H1 (cell line): Measurements from ENCODE around the gene KRT85. TPM values are rescaled to one million over a fixed set of nuclear protein-coding genes. Genes with fewer than 3 reads are reported as not detected.
A peak's percentile ranks its signal among the peaks of the same experiment; 100 is the strongest.

Experiments
- CTCF ChIA-PET: fragments of 300-600 bp; sonication (Branson Sonifier 250); formaldehyde crosslinking; loops from one replicate; lab custom pipeline; 2021; ENCODE audit not compliant: partially characterized antibody; lab: Charles Lee
- POLR2A ChIA-PET: fragments of 300-600 bp; sonication (Branson Sonifier 250); formaldehyde crosslinking; loops from one replicate; lab custom pipeline; 2021; ENCODE audit warnings: inconsistent platforms; ENCODE audit not compliant: partially characterized antibody; lab: Charles Lee
- DNase-seq, 2 experiments: peaks; one replicate each; pipeline versions ENCODE4 v3.0.0 to v3.0.0-alpha.2; 2010 to 2022; ENCODE audit warnings: low spot score in 2 of 2, low read depth in 1 of 2, mixed read lengths in 1 of 2
- FAIRE-seq: peaks from 2 replicates; lab custom pipeline; 2011; peaks lifted over from hg19 to GRCh38; lab: Jason Lieb, UNC
- H2AFZ ChIP-seq: 2 replicates; pipeline ENCODE4 v1.8.1; 2012; ENCODE audit warnings: low read length, inconsistent platforms
- H2AK5ac ChIP-seq: 2 replicates; pipeline ENCODE4 v1.6.1; 2013; ENCODE audit warnings: low read depth, low read length
- H2BK120ac ChIP-seq: replicated peaks from 2 replicates; pipeline ENCODE3; 2013; ENCODE audit warnings: low read depth, low read length, inconsistent platforms
- H2BK12ac ChIP-seq: 2 replicates; pipeline ENCODE4 v1.6.1; 2013; ENCODE audit warnings: low read depth, low read length
- H2BK15ac ChIP-seq: 2 replicates; pipeline ENCODE4 v1.6.1; 2013; ENCODE audit warnings: low read length
- H2BK20ac ChIP-seq: 2 replicates; pipeline ENCODE4 v1.6.1; 2013; ENCODE audit warnings: low read length
- H2BK5ac ChIP-seq: 2 replicates; pipeline ENCODE4 v1.6.1; 2013; ENCODE audit warnings: low read depth, low read length
- H3K14ac ChIP-seq: 2 replicates; pipeline ENCODE4 v1.6.1; 2013; ENCODE audit warnings: inconsistent platforms; ENCODE audit not compliant: insufficient read length
- H3K18ac ChIP-seq: 2 replicates; pipeline ENCODE4 v1.6.1; 2013; ENCODE audit warnings: low read length; ENCODE audit errors: extremely low read depth
- H3K23ac ChIP-seq: 2 replicates; pipeline ENCODE4 v1.6.1; 2013; ENCODE audit warnings: inconsistent platforms; ENCODE audit not compliant: insufficient read length
- H3K23me2 ChIP-seq: 2 replicates; pipeline ENCODE4 v1.6.1; 2013; ENCODE audit warnings: low read depth, low read length
- H3K27ac ChIP-seq: 2 replicates; pipeline ENCODE4 v1.6.1; 2011; ENCODE audit warnings: low read depth, low read length, inconsistent platforms
- H3K27me3 ChIP-seq, 4 experiments: replicated peaks in 1 of 4; 1 replicate in 1 of 4; 2 replicates in 3 of 4; pipeline versions ENCODE4 v1.6.1 to v1.8.1; 2011 to 2013; ENCODE audit warnings: low read length in 3 of 4, mild to moderate bottlenecking in 3 of 4, inconsistent platforms in 2 of 4, mixed read lengths in 2 of 4, moderate library complexity in 1 of 4; ENCODE audit not compliant: control insufficient read depth in 3 of 4, insufficient read depth in 3 of 4; ENCODE audit errors: extremely low read depth in 1 of 4
- H3K36me3 ChIP-seq, 4 experiments: 2 replicates each; pipeline versions ENCODE4 v1.6.1 to v1.8.1; 2011 to 2013; ENCODE audit warnings: mild to moderate bottlenecking in 4 of 4, low read length in 3 of 4, moderate library complexity in 2 of 4, control low read depth in 1 of 4, inconsistent platforms in 1 of 4; ENCODE audit not compliant: insufficient read depth in 4 of 4, control insufficient read depth in 2 of 4
- H3K4ac ChIP-seq: replicated peaks from 2 replicates; pipeline ENCODE3; 2013; ENCODE audit warnings: low read length, low read depth, mixed read lengths, inconsistent platforms; ENCODE audit not compliant: insufficient read length
- H3K4me1 ChIP-seq, 4 experiments: replicated peaks in 1 of 4; 1 replicate in 1 of 4; 2 replicates in 3 of 4; pipeline versions ENCODE4 v1.6.1 to v1.8.1; 2011 to 2013; ENCODE audit warnings: low read length in 3 of 4, inconsistent platforms in 2 of 4, mixed read lengths in 1 of 4; ENCODE audit not compliant: insufficient read depth in 4 of 4, control insufficient read depth in 3 of 4
- H3K4me2 ChIP-seq, 2 experiments: 2 replicates each; pipeline versions ENCODE4 v1.6.1 to v1.8.1; 2011 to 2013; ENCODE audit warnings: low read depth in 2 of 2, low read length in 2 of 2, control low read depth in 1 of 2, inconsistent platforms in 1 of 2, mild to moderate bottlenecking in 1 of 2; ENCODE audit not compliant: insufficient read depth in 1 of 2
- H3K4me3 ChIP-seq, 4 experiments: fragments of 200-600, 300-600 bp in 1 of 4; sonication (generic), shearing (Covaris generic), sonication (Bioruptor Twin) in 1 of 4; 2 replicates each; pipeline versions ENCODE4 v1.5.1 to v1.8.1; 2011 to 2016; ENCODE audit warnings: low read length in 4 of 4, low read depth in 3 of 4, control low read depth in 2 of 4, inconsistent platforms in 2 of 4, mild to moderate bottlenecking in 2 of 4, mixed read lengths in 1 of 4, moderate library complexity in 1 of 4; ENCODE audit not compliant: insufficient read depth in 2 of 4; ENCODE audit errors: extremely low read depth in 1 of 4
- H3K56ac ChIP-seq: replicated peaks from 2 replicates; pipeline ENCODE3; 2013; ENCODE audit warnings: low read depth, mild to moderate bottlenecking, mixed read lengths, low read length, inconsistent platforms; ENCODE audit not compliant: insufficient read length
- H3K79me1 ChIP-seq: 2 replicates; pipeline ENCODE4 v1.6.1; 2013; ENCODE audit warnings: low read depth, low read length, control low read depth
- H3K79me2 ChIP-seq, 2 experiments: 2 replicates each; pipeline versions ENCODE4 v1.6.1 to v1.8.1; 2012 to 2013; ENCODE audit warnings: low read length in 2 of 2, mild to moderate bottlenecking in 2 of 2, inconsistent platforms in 1 of 2; ENCODE audit not compliant: insufficient read depth in 2 of 2, control insufficient read depth in 1 of 2
- H3K9ac ChIP-seq, 4 experiments: replicated peaks in 1 of 4; 1 replicate in 1 of 4; 2 replicates in 3 of 4; pipeline versions ENCODE4 v1.6.1 to v1.8.1; 2011 to 2013; ENCODE audit warnings: low read depth in 3 of 4, low read length in 3 of 4, control low read depth in 2 of 4, mild to moderate bottlenecking in 2 of 4, moderate library complexity in 2 of 4, inconsistent platforms in 1 of 4; ENCODE audit errors: extremely low read depth in 1 of 4
- H3K9me3 ChIP-seq, 2 experiments: 2 replicates each; pipeline versions ENCODE4 v1.6.1 to v1.8.1; 2012 to 2013; ENCODE audit warnings: mild to moderate bottlenecking in 2 of 2, moderate library complexity in 2 of 2, control low read depth in 1 of 2, inconsistent platforms in 1 of 2, low read depth in 1 of 2, low read length in 1 of 2, mixed read lengths in 1 of 2; ENCODE audit not compliant: insufficient read depth in 2 of 2
- H4K20me1 ChIP-seq, 2 experiments: replicated peaks in 1 of 2; 2 replicates each; pipeline versions ENCODE3 to v1.8.1; 2011 to 2013; ENCODE audit warnings: inconsistent platforms in 2 of 2, low read length in 2 of 2, mild to moderate bottlenecking in 1 of 2; ENCODE audit not compliant: insufficient read depth in 2 of 2, control insufficient read depth in 1 of 2
- H4K5ac ChIP-seq: 2 replicates; pipeline ENCODE4 v1.6.1; 2013; ENCODE audit warnings: low read length, low read depth, mixed read lengths, inconsistent platforms; ENCODE audit not compliant: insufficient read length
- H4K8ac ChIP-seq: 2 replicates; pipeline ENCODE4 v1.8.0; 2013; ENCODE audit warnings: mild to moderate bottlenecking, moderate library complexity, low read length, inconsistent platforms; ENCODE audit not compliant: insufficient read depth; ENCODE audit errors: extremely low read depth
- H4K91ac ChIP-seq: replicated peaks from 2 replicates; pipeline ENCODE3; 2013; ENCODE audit warnings: low read length, mixed read lengths, inconsistent platforms; ENCODE audit not compliant: insufficient read length
- ATF2 ChIP-seq: IDR thresholded peaks from 2 replicates; pipeline ENCODE4 v1.6.1; 2012; ENCODE audit warnings: low read length, inconsistent platforms
- CHD1 ChIP-seq: IDR thresholded peaks from 2 replicates; pipeline ENCODE4 v1.6.1; 2012; ENCODE audit warnings: low read depth, low read length, improper control_type of control experiment
- JUN ChIP-seq: IDR thresholded peaks from 2 replicates; pipeline ENCODE4 v1.6.1; 2011; ENCODE audit warnings: low read depth, mild to moderate bottlenecking, improper control_type of control experiment, low read length
- SP1 ChIP-seq: IDR thresholded peaks from 2 replicates; pipeline ENCODE4 v1.6.1; 2011; ENCODE audit warnings: low read depth, low read length
- TEAD4 ChIP-seq: IDR thresholded peaks from 2 replicates; pipeline ENCODE4 v1.6.1; 2012; ENCODE audit warnings: low read depth, low read length, inconsistent platforms, mixed read lengths
- WGBS, 2 experiments: shearing (Covaris generic) in 1 of 2; methylation state at CpG; one replicate each; pipeline versions ENCODE4 v1.1.6 to v1.1.7; 2013 to 2015; ENCODE audit warnings: low lambda C conversion rate in 2 of 2, mixed read lengths in 2 of 2, inconsistent platforms in 1 of 2, low coverage in 1 of 2, missing lambda C conversion rate in 1 of 2; ENCODE audit not compliant: insufficient replicate concordance in 2 of 2, insufficient coverage in 1 of 2, insufficient read length in 1 of 2; ENCODE audit errors: extremely low coverage in 1 of 2, missing lambda C conversion rate in 1 of 2; 5-methylcytosine and 5-hydroxymethylcytosine counted together
- polyA plus RNA-seq, 7 experiments: library from polyadenylated mRNA; depleted of rRNA in 3 of 7; stranded (reverse) in 5 of 7; unstranded in 2 of 7; fragments of >200 nt in 5 of 7; fragments of 200-250 nt in 2 of 7; gene quantifications; 1 replicate in 5 of 7; 2 replicates in 1 of 7; 4 replicates in 1 of 7; pipeline versions ENCODE4 v1.2.1 to v1.2.3, GENCODE V29; 2011 to 2013; ENCODE audit warnings: missing spikeins in 2 of 7, mixed read lengths in 2 of 7
- total RNA-seq: library from RNA; stranded (reverse); fragmentation: NEBNext Ultra II Directional; extraction: Animal tissue kit (Norgen Biotek cat#: 25700); gene quantifications from 2 replicates; pipeline ENCODE4 v1.2.1, GENCODE V29; 2021

KRT85 gene
- total and polyA plus RNA-seq, 2 of the 8 experiments (the other 6 are each of a cell fraction or from before 2014, with no cell fraction given), result not detected

- no peak overlapping the region for H4K91ac ChIP-seq
- no peaks in the 10 kb centered on the region; a peak in 1 of 4 replicates for H3K9me3 ChIP-seq
- no peaks in the 10 kb centered on the region for H3K79me1 ChIP-seq
- H3K4me1 ChIP-seq, result peaks cover 0 to 2% (median 0%) of the 10 kb centered on the region in 4 experiments; a peak in 1 of 7 replicates
- H2BK120ac ChIP-seq, result no peak overlapping the region
- H3K56ac ChIP-seq, result no peak overlapping the region
- no peak overlapping the region for H2AFZ ChIP-seq
- H3K36me3 ChIP-seq, result no peaks in the 10 kb centered on the region
- ChIA-PET CTCF (interaction anchor here (0.9 to 13.1 kb wide), 26 partner anchors 13 to 569 kb away, joined by 3 to 353 read pairs (median 6); partner anchors contain the start of genes KRT7, KRT83, KRT84 and KRT86), POLR2A (interaction anchor here (0.8 kb wide), 1 partner anchor 91 kb away, joined by 3 read pairs; no protein-coding TSS in a partner anchor)
- H4K8ac ChIP-seq, result no peak overlapping the region
- no peak overlapping the region for H2BK12ac ChIP-seq
- H3K14ac ChIP-seq, result no peak overlapping the region
- H3K4me2 ChIP-seq, result no peak overlapping the region
- no peak overlapping the region for H2BK5ac ChIP-seq
- WGBS, 2 experiments, result 94% methylated on average over 3 of the region's 3 CpGs; no CpG with 5 or more reads in 1 of the 2 experiments
- no peak overlapping the region for H3K27ac ChIP-seq
- no peak overlapping the region for H3K4me3 ChIP-seq
- no peak overlapping the region for H2BK20ac ChIP-seq
- H2BK15ac ChIP-seq, result 0 out of 2 replicates have a peak overlapping the region, but pooled peaks have one; percentile 12
- H3K23ac ChIP-seq, result no peak overlapping the region
- no peaks in the 10 kb centered on the region for H3K79me2 ChIP-seq
- no peaks in the 10 kb centered on the region for H4K20me1 ChIP-seq
- H3K27me3 ChIP-seq, result peaks cover 21 to 46% (median 35%) of the 10 kb centered on the region in 4 experiments
- H3K23me2 ChIP-seq, result peaks cover 11% of the 10 kb centered on the region; the same call in 1 of the 2 replicates
- FAIRE-seq, result no peak
- H3K9ac ChIP-seq, result no peak overlapping the region
- no peak overlapping the region for H3K18ac ChIP-seq
- no peak overlapping the region for H4K5ac ChIP-seq
- H2AK5ac ChIP-seq, result no peak overlapping the region
- H3K4ac ChIP-seq, result no peak overlapping the region
- TF ChIP-seq JUN (no peak), SP1 (no peak), TEAD4 (no peak), ATF2 (no peak), CHD1 (no peak)
- DNase-seq, result no peak
These were observed 56.0 kb downstream of the KRT85 start for GRCh38 chr12:52311285-52311648.
